HEK293 (cell line): ENCODE data around the gene SHISA5.
"Not testable (repeated sequence)": the region's sequence is repeated elsewhere in the genome, so short reads cannot be mapped to it uniquely, and the experiment has no call there.

Experiments used
- CTCF ChIA-PET: fragments of 350-600 bp; formaldehyde crosslinking; extraction: SDS; loops from one replicate; lab custom pipeline; 2021; ENCODE audit warnings: antibody characterized with exemption; lab: Yijun Ruan, JAX
- POLR2A ChIA-PET: fragments of 300-600 bp; formaldehyde crosslinking; extraction: SDS; loops from one replicate; lab custom pipeline; 2020; ENCODE audit warnings: antibody characterized with exemption, inconsistent platforms; lab: Yijun Ruan, JAX
- H3K27ac ChIP-seq: fragments of 200-500 bp; sonication (Bioruptor generic); 2 replicates; pipeline ENCODE4 v1.5.1; 2014; ENCODE audit warnings: low read depth, low read length, control low read depth, inconsistent platforms; ENCODE audit errors: extremely low read depth
- H3K36me3 ChIP-seq, 2 experiments: fragments of 200-500 bp in 1 of 2; sonication (Bioruptor generic) in 1 of 2; 1 replicate in 1 of 2; 2 replicates in 1 of 2; pipeline ENCODE4 v1.5.1; 2014 to 2017; ENCODE audit warnings: inconsistent platforms in 2 of 2, low read length in 2 of 2; ENCODE audit not compliant: control insufficient read depth in 2 of 2, insufficient read depth in 1 of 2
- H3K4me1 ChIP-seq: fragments of 200-500 bp; sonication (Bioruptor generic); 2 replicates; pipeline ENCODE4 v1.5.1; 2014; ENCODE audit warnings: mild to moderate bottlenecking, low read length, inconsistent platforms; ENCODE audit not compliant: control insufficient read depth, insufficient read depth
- H3K4me3 ChIP-seq: 2 replicates; pipeline ENCODE4 v1.5.1; 2011; ENCODE audit warnings: low read depth, mild to moderate bottlenecking, control low read depth, low read length, moderate library complexity
- H3K9me3 ChIP-seq: fragments of 200-500 bp; sonication (Bioruptor generic); 2 replicates; pipeline ENCODE4 v1.5.1; 2014; ENCODE audit warnings: low read depth, low read length, inconsistent platforms; ENCODE audit not compliant: control insufficient read depth, insufficient read depth
- KLF1 ChIP-seq: fragments of 450-650 bp; formaldehyde crosslinking; IDR thresholded peaks from 2 replicates; pipeline ENCODE4 v1.5.1; 2016; ENCODE audit warnings: missing biosample characterization, missing genetic modification characterization
- KLF16 ChIP-seq: fragments of 450-650 bp; formaldehyde crosslinking; IDR thresholded peaks from 2 replicates; pipeline ENCODE4 v1.5.1; 2017; ENCODE audit warnings: missing biosample characterization, missing genetic modification characterization
- SETDB1 ChIP-seq: IDR thresholded peaks from one replicate; pipeline ENCODE4 v1.6.1; 2017; ENCODE audit warnings: mild to moderate bottlenecking, low read length, moderate library complexity, mixed read lengths; ENCODE audit not compliant: insufficient read length
- SP2 ChIP-seq: fragments of 450-650 bp; formaldehyde crosslinking; IDR thresholded peaks from 2 replicates; pipeline ENCODE4 v1.5.1; 2016; ENCODE audit warnings: missing biosample characterization, missing genetic modification characterization
- ZBTB1 ChIP-seq: fragments of 450-650 bp; formaldehyde crosslinking; IDR thresholded peaks from 2 replicates; pipeline ENCODE4 v1.5.1; 2016; ENCODE audit warnings: missing biosample characterization, missing genetic modification characterization
- ZBTB20 ChIP-seq: fragments of 450-650 bp; formaldehyde crosslinking; IDR thresholded peaks from 2 replicates; pipeline ENCODE4 v1.5.1; 2016; ENCODE audit warnings: missing biosample characterization, missing genetic modification characterization
- ZEB2 ChIP-seq: fragments of 450-650 bp; formaldehyde crosslinking; IDR thresholded peaks from 2 replicates; pipeline ENCODE4 v1.5.1; 2016; ENCODE audit warnings: missing biosample characterization, missing genetic modification characterization
- ZNF146 ChIP-seq: fragments of 450-650 bp; formaldehyde crosslinking; IDR thresholded peaks from 2 replicates; pipeline ENCODE4 v1.5.1; 2016; ENCODE audit warnings: missing biosample characterization, missing genetic modification characterization
- ZNF211 ChIP-seq: fragments of 450-650 bp; formaldehyde crosslinking; IDR thresholded peaks from 2 replicates; pipeline ENCODE4 v1.5.1; 2016; ENCODE audit warnings: low read depth, missing biosample characterization, missing genetic modification characterization
- ZNF23 ChIP-seq: fragments of 450-650 bp; formaldehyde crosslinking; IDR thresholded peaks from 2 replicates; pipeline ENCODE4 v1.5.1; 2016; ENCODE audit warnings: missing biosample characterization, missing genetic modification characterization, borderline replicate concordance
- ZNF391 ChIP-seq: fragments of 450-650 bp; formaldehyde crosslinking; IDR thresholded peaks from 2 replicates; pipeline ENCODE4 v1.5.1; 2016; ENCODE audit warnings: low read depth, missing biosample characterization, missing genetic modification characterization, borderline replicate concordance
- ZNF426 ChIP-seq: fragments of 450-650 bp; formaldehyde crosslinking; IDR thresholded peaks from 2 replicates; pipeline ENCODE4 v1.5.1; 2017; ENCODE audit warnings: missing biosample characterization, missing genetic modification characterization, mild to moderate bottlenecking, inconsistent platforms, moderate library complexity
- ZNF510 ChIP-seq: fragments of 450-650 bp; formaldehyde crosslinking; IDR thresholded peaks from 2 replicates; pipeline ENCODE4 v1.5.1; 2018; ENCODE audit warnings: mild to moderate bottlenecking, missing genetic modification characterization, missing biosample characterization; ENCODE audit not compliant: insufficient replicate concordance
- ZNF555 ChIP-seq: fragments of 450-650 bp; formaldehyde crosslinking; conservative IDR thresholded peaks from 2 replicates; pipeline ENCODE4 v1.5.1; 2017; ENCODE audit warnings: missing biosample characterization, mild to moderate bottlenecking, missing genetic modification characterization, inconsistent platforms
- ZNF560 ChIP-seq: fragments of 450-650 bp; formaldehyde crosslinking; IDR thresholded peaks from 2 replicates; pipeline ENCODE4 v1.5.1; 2017; ENCODE audit warnings: missing biosample characterization, missing genetic modification characterization, borderline replicate concordance
- ZNF561 ChIP-seq: fragments of 450-650 bp; IDR thresholded peaks from 2 replicates; pipeline ENCODE4 v1.5.1; 2018; ENCODE audit warnings: missing biosample characterization, missing genetic modification characterization, borderline replicate concordance
- ZNF571 ChIP-seq: fragments of 450-650 bp; formaldehyde crosslinking; IDR thresholded peaks from 2 replicates; pipeline ENCODE4 v1.5.0; 2017; ENCODE audit warnings: missing biosample characterization, missing genetic modification characterization
- ZNF629 ChIP-seq: fragments of 450-650 bp; formaldehyde crosslinking; IDR thresholded peaks from 2 replicates; pipeline ENCODE4 v1.5.1; 2017; ENCODE audit warnings: missing biosample characterization, missing genetic modification characterization
- ZNF654 ChIP-seq: fragments of 450-650 bp; formaldehyde crosslinking; IDR thresholded peaks from 2 replicates; pipeline ENCODE4 v1.5.1; 2016; ENCODE audit warnings: low read depth, missing biosample characterization, missing genetic modification characterization
- ZNF670 ChIP-seq: fragments of 450-650 bp; formaldehyde crosslinking; IDR thresholded peaks from 2 replicates; pipeline ENCODE4 v1.5.1; 2016; ENCODE audit warnings: missing biosample characterization, missing genetic modification characterization, low read depth
- ZNF677 ChIP-seq: fragments of 450-650 bp; IDR thresholded peaks from 2 replicates; pipeline ENCODE4 v1.5.0; 2018; ENCODE audit warnings: missing biosample characterization, mild to moderate bottlenecking, missing genetic modification characterization, moderate library complexity
- ZSCAN23 ChIP-seq: fragments of 450-650 bp; formaldehyde crosslinking; IDR thresholded peaks from 2 replicates; pipeline ENCODE4 v1.5.1; 2016; ENCODE audit warnings: missing biosample characterization, missing genetic modification characterization
- ZXDB ChIP-seq: fragments of 450-650 bp; formaldehyde crosslinking; IDR thresholded peaks from 2 replicates; pipeline ENCODE4 v1.5.1; 2016; ENCODE audit warnings: missing biosample characterization, missing genetic modification characterization
- TF ChIP-seq, protein P1 (sequence below): fragments of 450-650 bp; formaldehyde crosslinking; IDR thresholded peaks from 2 replicates; pipeline ENCODE4; 2016; ENCODE audit warnings: missing biosample characterization, missing genetic modification characterization
- TF ChIP-seq, protein P2 (sequence below): fragments of 450-650 bp; formaldehyde crosslinking; IDR thresholded peaks from 2 replicates; pipeline ENCODE4 v1.5.1; 2016; ENCODE audit warnings: missing biosample characterization, missing genetic modification characterization

SHISA5 gene

DNA sequence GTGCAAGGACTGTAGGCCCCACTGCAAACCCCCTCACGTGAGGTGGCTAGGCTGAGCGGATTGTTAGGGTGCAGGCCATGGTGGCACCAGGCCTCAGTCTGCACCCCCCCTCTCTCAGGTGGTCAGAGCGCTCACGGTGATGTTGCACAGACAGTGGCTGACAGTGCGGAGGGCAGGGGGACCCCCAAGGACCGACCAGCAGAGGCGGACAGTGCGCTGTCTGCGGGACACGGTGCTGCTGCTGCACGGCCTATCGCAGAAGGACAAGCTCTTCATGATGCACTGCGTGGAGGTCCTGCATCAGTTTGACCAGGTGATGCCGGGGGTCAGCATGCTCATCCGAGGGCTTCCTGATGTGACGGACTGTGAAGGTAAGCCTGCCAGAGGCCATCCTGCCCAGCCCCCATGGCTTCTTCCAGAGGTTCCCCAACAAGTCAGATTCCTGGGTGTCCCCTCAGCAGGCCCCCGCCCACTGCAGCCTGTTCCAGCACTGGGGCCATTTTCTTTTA, 39.2 kb downstream of the SHISA5 start:
- H3K4me3 ChIP-seq: no peak overlapping the region
- TF ChIP-seq KLF1 (tag by site-specific recombination) (no peak), ZSCAN23 (tag by site-specific recombination) (no peak), ZNF677 (tag by site-specific recombination) (no peak), ZNF211 (no peak), ZNF561 (tag by site-specific recombination) (no peak), ZNF426 (tag by site-specific recombination) (no peak), ZNF654 (tag by site-specific recombination) (no peak), ZBTB1 (tag by site-specific recombination) (no peak), ZNF146 (tag by site-specific recombination) (no peak), ZNF571 (tag by site-specific recombination) (no peak)
- TF ChIP-seq, protein P1, sequence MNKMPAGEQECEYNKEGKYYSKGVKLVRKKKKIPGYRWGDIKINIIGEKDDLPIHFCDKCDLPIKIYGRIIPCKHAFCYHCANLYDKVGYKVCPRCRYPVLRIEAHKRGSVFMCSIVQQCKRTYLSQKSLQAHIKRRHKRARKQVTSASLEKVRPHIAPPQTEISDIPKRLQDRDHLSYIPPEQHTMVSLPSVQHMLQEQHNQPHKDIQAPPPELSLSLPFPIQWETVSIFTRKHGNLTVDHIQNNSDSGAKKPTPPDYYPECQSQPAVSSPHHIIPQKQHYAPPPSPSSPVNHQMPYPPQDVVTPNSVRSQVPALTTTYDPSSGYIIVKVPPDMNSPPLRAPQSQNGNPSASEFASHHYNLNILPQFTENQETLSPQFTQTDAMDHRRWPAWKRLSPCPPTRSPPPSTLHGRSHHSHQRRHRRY: no peak
- ChIA-PET CTCF (interaction anchor here (2.7 kb wide), 1 partner anchor 29 kb away, joined by 6 read pairs; no protein-coding TSS in a partner anchor), POLR2A (no interaction called here)
- H3K27ac ChIP-seq: no peak overlapping the region
- no peaks in the 10 kb centered on the region for H3K4me1 ChIP-seq
- peaks cover 0 to 81% of the 10 kb centered on the region in 2 experiments; a peak in 1 of 3 replicates for H3K36me3 ChIP-seq
- H3K9me3 ChIP-seq: no peaks in the 10 kb centered on the region

DNA sequence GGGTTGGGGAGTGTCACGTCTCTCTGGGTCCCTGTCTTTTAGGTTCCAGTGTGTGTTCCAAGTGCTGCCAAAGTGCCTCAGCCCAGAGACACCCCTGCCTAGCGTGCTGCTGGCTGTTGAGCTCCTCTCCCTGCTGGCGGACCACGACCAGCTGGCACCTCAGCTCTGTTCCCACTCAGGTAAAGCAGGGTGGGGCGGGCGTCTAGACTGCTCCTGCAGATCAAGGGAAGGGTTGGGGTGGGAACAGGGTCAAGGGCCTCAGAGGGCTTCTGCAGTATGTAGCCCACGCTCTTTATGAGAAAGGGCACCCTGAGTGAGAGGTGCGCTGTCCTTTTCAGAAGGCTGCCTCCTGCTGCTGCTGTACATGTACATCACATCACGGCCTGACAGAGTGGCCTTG, 40.3 kb downstream of the SHISA5 start:
- Histone ChIP-seq H3K9me3 (no peaks in the 10 kb centered on the region), H3K4me3 (no peak overlapping the region), H3K27ac (no peak overlapping the region), H3K36me3 (peaks cover 0 to 81% of the 10 kb centered on the region in 2 experiments; a peak in 1 of 3 replicates), H3K4me1 (no peaks in the 10 kb centered on the region)
- TF ChIP-seq ZNF560 (tag by site-specific recombination): no peak
- TF ChIP-seq ZNF670 (tag by site-specific recombination): no peak
- no peak for TF ChIP-seq KLF16 (tag by site-specific recombination)
- no peak for TF ChIP-seq ZNF391
- no peak for TF ChIP-seq SETDB1
- TF ChIP-seq ZNF23 (tag by site-specific recombination): no peak
- no peak for TF ChIP-seq ZXDB (tag by site-specific recombination)
- TF ChIP-seq ZNF629 (tag by site-specific recombination): no peak
- TF ChIP-seq ZNF510 (tag by site-specific recombination): no peak
- TF ChIP-seq ZEB2 (tag by site-specific recombination): no peak
- no peak for TF ChIP-seq SP2
- TF ChIP-seq, protein P2, sequence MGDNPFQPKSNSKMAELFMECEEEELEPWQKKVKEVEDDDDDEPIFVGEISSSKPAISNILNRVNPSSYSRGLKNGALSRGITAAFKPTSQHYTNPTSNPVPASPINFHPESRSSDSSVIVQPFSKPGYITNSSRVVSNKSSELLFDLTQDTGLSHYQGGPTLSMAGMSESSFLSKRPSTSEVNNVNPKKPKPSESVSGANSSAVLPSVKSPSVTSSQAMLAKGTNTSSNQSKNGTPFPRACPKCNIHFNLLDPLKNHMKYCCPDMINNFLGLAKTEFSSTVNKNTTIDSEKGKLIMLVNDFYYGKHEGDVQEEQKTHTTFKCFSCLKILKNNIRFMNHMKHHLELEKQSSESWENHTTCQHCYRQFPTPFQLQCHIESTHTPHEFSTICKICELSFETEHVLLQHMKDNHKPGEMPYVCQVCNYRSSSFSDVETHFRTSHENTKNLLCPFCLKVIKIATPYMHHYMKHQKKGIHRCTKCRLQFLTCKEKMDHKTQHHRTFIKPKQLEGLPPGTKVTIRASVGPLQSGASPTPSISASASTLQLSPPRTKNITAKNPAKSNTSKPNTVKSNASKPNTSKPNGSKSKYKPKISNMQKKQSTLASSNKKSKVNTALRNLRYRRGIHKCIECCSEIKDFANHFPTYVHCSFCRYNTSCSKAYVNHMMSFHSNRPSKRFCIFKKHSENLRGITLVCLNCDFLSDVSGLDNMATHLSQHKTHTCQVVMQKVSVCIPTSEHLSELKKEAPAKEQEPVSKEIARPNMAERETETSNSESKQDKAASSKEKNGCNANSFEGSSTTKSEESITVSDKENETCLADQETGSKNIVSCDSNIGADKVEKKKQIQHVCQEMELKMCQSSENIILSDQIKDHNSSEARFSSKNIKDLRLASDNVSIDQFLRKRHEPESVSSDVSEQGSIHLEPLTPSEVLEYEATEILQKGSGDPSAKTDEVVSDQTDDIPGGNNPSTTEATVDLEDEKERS (tag by site-specific recombination): no peak
- TF ChIP-seq ZNF211: no peak
- TF ChIP-seq ZBTB20 (tag by site-specific recombination): no peak
- TF ChIP-seq ZNF555: no peak
- CTCF ChIA-PET: interaction anchor here (0.9 to 2.7 kb wide), 3 partner anchors 28 to 63 kb away, joined by 3 to 6 read pairs (median 4); no protein-coding TSS in a partner anchor
- POLR2A ChIA-PET: no interaction called here

DNA sequence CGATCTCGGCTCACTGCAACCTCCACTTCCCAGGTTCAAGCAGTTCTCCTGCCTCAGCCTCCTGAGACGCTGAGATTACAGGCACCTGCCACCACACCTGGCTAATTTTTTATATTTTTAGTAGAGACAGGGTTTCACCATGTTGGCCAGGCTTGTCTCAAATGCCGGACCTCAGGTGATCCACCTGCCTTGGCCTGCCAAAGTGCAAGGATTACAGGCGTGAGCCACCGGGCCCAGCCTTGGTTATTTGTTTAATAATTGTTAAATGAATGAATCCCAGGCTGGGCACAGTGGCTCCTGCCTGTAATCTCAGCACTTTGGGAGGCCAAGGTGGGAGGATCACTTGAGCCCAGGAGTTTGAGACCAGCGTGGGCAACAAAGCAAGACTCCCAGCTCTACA, 42.2 kb downstream of the SHISA5 start:
- not testable (repeated sequence) for H3K4me1 ChIP-seq, H3K4me3 ChIP-seq, H3K9me3 ChIP-seq, H3K27ac ChIP-seq
- CTCF ChIA-PET: interaction anchor here (0.6 kb wide), 2 partner anchors 46 to 814 kb away, joined by 3 read pairs; no protein-coding TSS in a partner anchor
- peaks cover 0 to 77% of the 10 kb centered on the region in 2 experiments; a peak in 2 of 3 replicates for H3K36me3 ChIP-seq
- POLR2A ChIA-PET: interaction anchor here (1.2 kb wide), 1 partner anchor 16 kb away, joined by 3 read pairs; the partner anchor contains the start of gene ATRIP
